Left hindlimb (tissue), 1 donor: ENCODE data around the gene CRYBB1.

ENCODE experiments used
- DNase-seq: peaks from one replicate; pipeline ENCODE4 v3.0.0-alpha.2; 2018

CRYBB1 gene

DNA sequence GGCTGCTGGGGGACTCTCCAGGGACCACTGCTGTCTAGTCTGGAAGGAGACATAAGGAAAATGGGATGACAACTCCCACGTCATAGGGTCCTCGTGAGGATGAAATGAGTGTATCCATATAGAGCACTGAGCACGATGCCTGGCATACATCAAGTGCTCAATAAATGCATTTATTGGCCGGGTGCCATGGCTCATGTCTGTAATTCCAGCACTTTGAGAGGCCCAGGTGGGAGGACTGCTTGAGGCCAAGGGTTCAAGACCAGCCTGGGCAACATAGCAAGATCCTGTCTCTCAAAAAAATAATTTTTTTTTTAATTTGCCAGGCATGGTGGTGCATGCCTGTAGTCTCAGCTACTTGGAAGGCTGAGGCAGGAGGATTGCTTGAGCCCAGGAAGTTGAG, 15.7 kb downstream of the CRYBB1 start:
- DNase-seq = no peak

DNA sequence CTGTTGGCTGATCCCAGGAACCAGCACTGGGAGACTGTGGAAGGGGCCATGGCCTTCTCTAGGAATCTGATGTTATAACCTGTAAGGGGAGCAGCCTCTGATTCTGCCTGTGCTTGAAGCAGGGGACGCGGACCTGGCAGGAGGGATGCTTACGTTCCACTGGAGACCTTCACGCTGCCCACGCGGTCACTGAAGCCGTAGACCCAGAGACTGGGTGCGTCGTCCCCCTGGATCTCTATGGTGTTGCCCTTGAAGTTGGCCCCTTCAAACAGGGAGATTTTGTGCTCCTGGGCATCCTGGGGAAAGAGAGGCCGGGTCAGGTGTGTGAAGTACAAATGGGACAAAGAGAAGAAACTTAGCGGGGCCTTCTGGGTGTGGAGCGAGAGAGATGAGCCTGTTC, 16.1 kb downstream of the CRYBB1 start:
- DNase-seq = no peak

DNA sequence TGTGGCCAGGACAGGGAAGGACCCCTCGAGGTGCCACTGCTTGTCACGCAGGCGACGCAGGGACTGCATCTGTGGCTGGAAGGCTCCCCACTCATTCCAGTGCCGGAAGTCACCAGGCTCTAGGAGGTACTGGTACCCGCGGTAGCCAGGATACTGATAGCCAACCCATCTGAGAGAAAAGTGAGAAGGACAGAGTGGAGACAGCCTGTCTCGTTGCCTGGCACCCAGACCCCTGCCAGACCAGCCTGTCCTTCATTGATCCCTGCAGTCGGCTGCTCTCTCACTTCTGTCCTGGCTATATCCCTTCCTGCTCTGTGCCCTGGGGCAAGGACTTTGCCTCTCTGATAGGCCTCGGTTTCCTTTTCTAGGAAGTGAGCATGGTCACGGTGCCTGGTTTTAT, 18.3 kb downstream of the CRYBB1 start:
- no peak for DNase-seq

- DNase-seq = no peak
Observed at GRCh38 chr22:26597480-26597879, 20.3 kb downstream of the CRYBB1 start.

DNA sequence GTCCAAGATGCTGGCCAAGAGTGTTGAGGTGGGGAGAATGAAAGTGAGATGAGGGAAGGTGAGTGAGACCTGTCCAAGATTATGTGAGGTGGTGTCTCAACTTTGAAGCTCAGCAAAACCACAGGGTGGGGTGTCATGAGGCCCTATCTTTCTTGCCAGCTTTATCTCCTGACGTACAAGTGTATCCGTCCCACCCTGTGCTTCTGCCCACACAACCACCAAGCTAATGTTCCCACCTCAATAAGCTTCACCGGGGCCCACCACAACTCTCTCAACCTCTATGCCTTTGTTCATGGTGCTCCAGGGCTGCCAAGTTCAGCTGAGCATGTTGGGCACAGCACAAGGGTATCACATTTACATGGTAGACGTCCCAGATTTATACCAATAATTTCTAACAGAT, 20.8 kb downstream of the CRYBB1 start:
- no peak for DNase-seq

DNA sequence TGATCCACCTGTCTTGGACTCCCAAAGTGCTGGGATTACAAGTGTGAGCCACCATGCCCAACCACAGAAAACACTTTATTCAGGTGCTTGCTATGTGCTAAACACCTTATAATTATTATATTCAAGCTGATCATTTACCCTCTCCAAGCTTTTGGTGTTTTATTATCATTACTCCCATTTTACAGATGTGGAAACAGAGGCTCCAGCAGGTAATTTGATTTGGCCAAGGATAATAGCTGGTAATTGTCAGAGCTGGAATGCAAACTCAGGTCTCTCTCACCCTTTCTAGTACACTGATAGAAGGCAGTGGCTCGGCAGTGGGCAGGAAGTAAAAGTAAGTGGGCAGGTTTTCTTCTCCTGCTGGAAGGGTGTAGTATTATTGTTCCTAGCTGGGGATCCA, 24.1 kb downstream of the CRYBB1 start:
- no peak for DNase-seq

- DNase-seq = no peak
Observed at GRCh38 chr22:26592421-26592891, 25.4 kb downstream of the CRYBB1 start.

- peak; percentile 87 for DNase-seq
Observed at GRCh38 chr22:26589845-26590736, 27.7 kb downstream of the CRYBB1 start, which contains the start of gene TPST2. TSS of gene TPST2 (minus strand) at chr22:26590132. CDS start at chr22:26541630, 48,502 bp downstream.

DNA sequence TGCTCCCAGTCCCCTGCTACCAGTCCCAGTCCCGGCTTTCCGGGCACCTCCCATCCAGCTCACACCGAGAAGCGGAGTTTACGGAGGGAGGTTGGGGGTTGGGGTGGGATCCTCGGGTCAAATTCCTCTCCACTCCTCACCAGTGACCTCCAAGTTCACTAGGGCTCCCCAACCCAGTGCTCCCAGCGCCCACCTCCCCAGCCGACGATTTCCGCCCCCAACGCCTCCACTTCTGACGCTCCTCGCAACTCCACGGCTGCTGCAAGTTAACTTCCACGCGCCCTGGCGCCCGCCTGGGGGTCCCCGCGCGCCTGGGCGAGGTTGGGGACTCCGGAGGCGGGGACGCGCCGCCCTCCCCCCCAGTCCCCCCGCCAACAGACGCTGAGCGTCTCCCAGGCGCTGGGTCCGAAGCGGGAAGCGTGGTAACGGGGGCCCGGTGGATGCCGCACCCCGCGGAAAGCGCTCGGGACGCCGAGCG, 28.4 kb downstream of the CRYBB1 start:
- peak; percentile 41 for DNase-seq

DNA sequence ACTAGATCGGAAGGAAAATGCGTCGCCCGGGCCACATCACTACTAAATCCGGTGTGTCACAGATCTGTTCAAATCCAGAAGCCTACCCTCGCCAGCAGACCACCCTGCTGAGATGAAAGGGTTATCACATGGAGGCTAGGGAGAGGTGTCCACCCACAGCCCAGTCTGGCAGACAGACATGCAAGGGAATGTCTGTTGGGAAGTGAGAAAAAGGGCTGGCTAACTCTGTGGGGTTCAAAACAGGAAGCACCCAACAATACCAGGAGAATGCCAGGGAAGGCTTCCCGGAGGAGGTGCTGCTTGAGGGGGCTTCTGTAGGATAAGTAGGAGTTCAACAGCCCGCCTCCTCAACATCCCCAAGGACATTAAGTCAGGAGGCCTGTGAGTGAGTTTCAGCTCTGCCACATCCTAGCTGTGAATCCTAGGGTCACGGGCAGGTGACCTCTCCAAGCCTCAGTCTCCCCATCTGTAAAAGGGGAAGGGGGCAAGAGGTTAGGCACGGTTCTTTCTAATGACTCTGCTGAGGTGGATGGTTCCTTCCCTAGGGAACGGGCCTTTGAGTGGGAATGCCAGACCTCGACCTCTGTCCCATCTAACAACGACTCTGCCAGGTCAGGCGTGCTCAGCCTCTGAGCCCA, 29.0 kb downstream of the CRYBB1 start:
- no peak for DNase-seq

DNA sequence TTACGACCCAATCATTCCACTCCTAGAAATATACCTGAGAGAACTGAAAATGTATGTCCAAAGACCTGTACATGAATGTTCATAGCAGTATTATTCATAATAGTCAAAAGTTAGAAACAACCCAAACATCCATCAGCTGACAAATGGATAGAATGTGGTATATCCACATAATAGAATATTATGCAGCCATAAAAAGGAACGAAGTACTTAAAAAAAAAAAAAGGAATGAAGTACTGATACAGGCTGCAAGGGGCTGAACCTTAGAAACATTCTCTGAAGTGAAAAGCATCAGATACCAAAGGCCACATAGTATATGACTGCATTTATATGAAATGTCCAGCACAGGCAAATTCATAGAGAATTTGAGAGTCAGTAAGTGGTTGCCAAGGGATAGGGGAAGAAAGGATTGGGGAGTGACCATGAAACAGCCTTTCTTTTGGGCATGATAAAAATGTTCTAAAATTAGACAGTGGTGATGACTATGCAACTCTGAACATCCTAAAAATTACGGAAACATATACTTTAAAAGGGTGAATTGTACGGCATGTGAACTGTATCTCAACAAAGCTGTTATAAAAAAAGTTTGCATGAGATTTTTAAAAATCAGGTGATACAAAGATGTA, 29.7 kb downstream of the CRYBB1 start:
- no peak for DNase-seq

- no peak for DNase-seq
Observed at GRCh38 chr22:26586556-26587325, 31.1 kb downstream of the CRYBB1 start.

DNA sequence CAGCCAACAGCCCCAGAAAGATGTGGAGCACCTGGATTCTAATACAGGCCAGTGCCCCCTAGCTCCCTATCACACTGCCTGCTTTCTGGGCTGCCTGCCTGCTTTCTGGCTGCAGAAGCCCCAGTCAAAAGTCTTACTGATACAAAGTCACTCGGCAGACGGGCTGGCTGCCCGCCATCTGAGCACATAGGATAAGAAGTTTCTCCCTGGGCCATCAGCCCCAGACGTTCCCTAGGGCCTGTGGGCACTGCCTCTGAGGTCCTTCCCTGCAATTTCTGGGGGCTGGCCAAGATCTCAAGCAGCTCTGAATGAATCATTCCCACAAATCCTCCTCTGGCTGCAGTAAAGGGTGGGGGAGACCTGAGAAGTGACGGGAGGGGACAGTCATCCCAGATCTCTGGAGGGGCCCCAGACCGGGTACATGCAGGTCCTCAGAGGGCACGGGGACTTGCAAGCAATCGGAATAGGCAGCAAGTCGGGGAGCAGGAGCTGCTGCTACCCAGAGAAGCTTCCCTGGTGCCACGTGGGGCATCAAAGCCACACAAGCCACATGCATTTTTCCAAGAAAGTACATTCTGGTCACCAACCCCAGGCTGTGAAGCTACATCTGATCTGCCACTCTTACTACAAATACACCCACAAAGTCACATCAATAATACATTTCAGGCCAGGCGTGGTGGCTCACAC, 32.6 kb downstream of the CRYBB1 start:
- DNase-seq = peak; percentile 71

DNA sequence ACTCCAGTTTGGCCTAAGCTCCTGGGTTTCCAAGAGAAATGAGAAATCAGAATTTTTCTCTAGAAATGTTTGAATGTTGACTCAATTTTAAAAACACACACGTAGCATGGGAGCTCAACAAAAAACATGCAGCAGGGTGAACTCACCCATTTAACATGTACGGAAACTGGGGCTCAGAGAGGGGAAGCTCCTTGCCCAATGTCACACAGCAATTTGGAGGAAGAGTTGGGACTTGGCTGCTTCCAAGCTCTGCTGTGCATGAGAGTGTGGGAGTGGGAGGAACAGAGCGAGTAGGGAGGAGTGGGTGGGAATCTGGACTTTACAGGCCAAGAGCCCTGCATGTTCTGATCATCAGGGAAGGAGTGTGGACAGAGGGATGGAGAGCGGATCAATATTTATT, 33.8 kb downstream of the CRYBB1 start:
- DNase-seq = no peak

DNA sequence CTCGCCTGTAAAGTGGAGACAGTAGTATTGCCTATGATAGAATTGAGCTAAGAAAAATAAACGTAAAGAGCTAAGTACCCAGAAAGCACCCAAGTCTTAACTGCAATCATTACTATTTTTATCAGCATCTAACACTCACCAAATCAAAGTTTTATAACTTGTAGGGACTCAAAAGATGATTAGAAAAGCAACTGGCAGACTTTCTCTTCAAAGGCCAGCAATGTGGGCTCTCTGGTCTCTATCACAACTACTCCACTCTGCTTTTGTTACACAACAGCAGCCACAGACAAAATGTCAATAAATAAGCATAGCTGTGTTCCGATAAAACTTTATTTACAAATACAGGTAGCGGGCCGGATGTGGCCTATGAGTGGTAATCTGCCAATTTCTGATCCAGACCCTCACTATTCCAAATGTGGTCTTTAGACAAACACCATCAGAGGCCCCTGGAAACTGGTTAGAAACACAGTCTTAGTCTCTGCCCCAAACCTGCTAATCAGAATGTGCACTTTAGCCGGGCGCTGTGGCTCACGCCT, 36.1 kb downstream of the CRYBB1 start:
- DNase-seq = no peak

- DNase-seq = no peak
Observed at GRCh38 chr22:26581026-26581425, 36.8 kb downstream of the CRYBB1 start.

- no peak for DNase-seq
Observed at GRCh38 chr22:26580240-26580962, 37.4 kb downstream of the CRYBB1 start.

DNA sequence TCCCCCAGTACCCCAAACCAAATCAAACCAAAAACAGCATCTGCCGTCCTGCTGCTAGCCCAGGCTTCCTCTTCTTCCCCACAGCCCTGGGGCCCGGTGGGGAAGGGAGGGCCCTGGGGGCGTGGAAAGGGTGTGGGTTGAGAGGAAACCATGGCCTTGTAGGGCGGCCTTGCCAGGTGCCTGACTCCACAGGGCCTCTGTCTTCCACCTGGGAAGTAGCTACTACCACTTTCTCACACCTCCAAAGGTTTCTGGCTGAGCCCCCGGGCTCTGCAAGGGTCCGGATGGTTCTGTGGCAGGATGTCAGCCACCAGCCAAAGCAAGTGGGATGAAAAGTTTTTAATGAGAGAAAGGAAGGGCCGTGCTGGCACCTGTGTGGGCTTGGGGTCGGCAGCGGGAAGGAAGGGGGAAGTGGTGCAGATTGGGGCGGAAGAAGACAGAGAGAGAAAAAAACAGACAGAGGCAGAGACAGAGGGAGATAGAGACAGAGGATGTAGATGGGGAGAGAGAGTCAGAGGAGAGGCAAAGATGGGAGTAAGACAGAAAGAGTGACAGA, 38.4 kb downstream of the CRYBB1 start:
- DNase-seq = no peak

- no peak for DNase-seq
Observed at GRCh38 chr22:26577081-26577480, 40.7 kb downstream of the CRYBB1 start.

- no peak for DNase-seq
Observed at GRCh38 chr22:26576026-26576680, 41.7 kb downstream of the CRYBB1 start.
